H1 (cell line): Measurements from ENCODE around the gene USP8. TPM values are rescaled to one million over a fixed set of nuclear protein-coding genes. Genes with fewer than 3 reads are reported as not detected.

ENCODE experiments used
- CTCF ChIA-PET: fragments of 300-600 bp; sonication (Branson Sonifier 250); formaldehyde crosslinking; loops from one replicate; lab custom pipeline; 2021; ENCODE audit not compliant: partially characterized antibody; lab: Charles Lee
- POLR2A ChIA-PET: fragments of 300-600 bp; sonication (Branson Sonifier 250); formaldehyde crosslinking; loops from one replicate; lab custom pipeline; 2021; ENCODE audit warnings: inconsistent platforms; ENCODE audit not compliant: partially characterized antibody; lab: Charles Lee
- DNase-seq, 2 experiments: peaks; one replicate each; pipeline versions ENCODE4 v3.0.0 to v3.0.0-alpha.2; 2010 to 2022; ENCODE audit warnings: low spot score in 2 of 2, low read depth in 1 of 2, mixed read lengths in 1 of 2
- FAIRE-seq: peaks from 2 replicates; lab custom pipeline; 2011; peaks lifted over from hg19 to GRCh38; lab: Jason Lieb, UNC
- H2AFZ ChIP-seq: 2 replicates; pipeline ENCODE4 v1.8.1; 2012; ENCODE audit warnings: low read length, inconsistent platforms
- H2AK5ac ChIP-seq: 2 replicates; pipeline ENCODE4 v1.6.1; 2013; ENCODE audit warnings: low read depth, low read length
- H2BK120ac ChIP-seq: replicated peaks from 2 replicates; pipeline ENCODE3; 2013; ENCODE audit warnings: low read depth, low read length, inconsistent platforms
- H2BK12ac ChIP-seq: 2 replicates; pipeline ENCODE4 v1.6.1; 2013; ENCODE audit warnings: low read depth, low read length
- H2BK15ac ChIP-seq: 2 replicates; pipeline ENCODE4 v1.6.1; 2013; ENCODE audit warnings: low read length
- H2BK20ac ChIP-seq: 2 replicates; pipeline ENCODE4 v1.6.1; 2013; ENCODE audit warnings: low read length
- H2BK5ac ChIP-seq: 2 replicates; pipeline ENCODE4 v1.6.1; 2013; ENCODE audit warnings: low read depth, low read length
- H3K14ac ChIP-seq: 2 replicates; pipeline ENCODE4 v1.6.1; 2013; ENCODE audit warnings: inconsistent platforms; ENCODE audit not compliant: insufficient read length
- H3K18ac ChIP-seq: 2 replicates; pipeline ENCODE4 v1.6.1; 2013; ENCODE audit warnings: low read length; ENCODE audit errors: extremely low read depth
- H3K23ac ChIP-seq: 2 replicates; pipeline ENCODE4 v1.6.1; 2013; ENCODE audit warnings: inconsistent platforms; ENCODE audit not compliant: insufficient read length
- H3K23me2 ChIP-seq: 2 replicates; pipeline ENCODE4 v1.6.1; 2013; ENCODE audit warnings: low read depth, low read length
- H3K27ac ChIP-seq: 2 replicates; pipeline ENCODE4 v1.6.1; 2011; ENCODE audit warnings: low read depth, low read length, inconsistent platforms
- H3K27me3 ChIP-seq, 4 experiments: replicated peaks in 1 of 4; 1 replicate in 1 of 4; 2 replicates in 3 of 4; pipeline versions ENCODE4 v1.6.1 to v1.8.1; 2011 to 2013; ENCODE audit warnings: low read length in 3 of 4, mild to moderate bottlenecking in 3 of 4, inconsistent platforms in 2 of 4, mixed read lengths in 2 of 4, moderate library complexity in 1 of 4; ENCODE audit not compliant: control insufficient read depth in 3 of 4, insufficient read depth in 3 of 4; ENCODE audit errors: extremely low read depth in 1 of 4
- H3K36me3 ChIP-seq, 4 experiments: 2 replicates each; pipeline versions ENCODE4 v1.6.1 to v1.8.1; 2011 to 2013; ENCODE audit warnings: mild to moderate bottlenecking in 4 of 4, low read length in 3 of 4, moderate library complexity in 2 of 4, control low read depth in 1 of 4, inconsistent platforms in 1 of 4; ENCODE audit not compliant: insufficient read depth in 4 of 4, control insufficient read depth in 2 of 4
- H3K4ac ChIP-seq: replicated peaks from 2 replicates; pipeline ENCODE3; 2013; ENCODE audit warnings: low read length, low read depth, mixed read lengths, inconsistent platforms; ENCODE audit not compliant: insufficient read length
- H3K4me1 ChIP-seq, 4 experiments: replicated peaks in 1 of 4; 1 replicate in 1 of 4; 2 replicates in 3 of 4; pipeline versions ENCODE4 v1.6.1 to v1.8.1; 2011 to 2013; ENCODE audit warnings: low read length in 3 of 4, inconsistent platforms in 2 of 4, mixed read lengths in 1 of 4; ENCODE audit not compliant: insufficient read depth in 4 of 4, control insufficient read depth in 3 of 4
- H3K4me2 ChIP-seq, 2 experiments: 2 replicates each; pipeline versions ENCODE4 v1.6.1 to v1.8.1; 2011 to 2013; ENCODE audit warnings: low read depth in 2 of 2, low read length in 2 of 2, control low read depth in 1 of 2, inconsistent platforms in 1 of 2, mild to moderate bottlenecking in 1 of 2; ENCODE audit not compliant: insufficient read depth in 1 of 2
- H3K4me3 ChIP-seq, 4 experiments: fragments of 200-600, 300-600 bp in 1 of 4; sonication (generic), shearing (Covaris generic), sonication (Bioruptor Twin) in 1 of 4; 2 replicates each; pipeline versions ENCODE4 v1.5.1 to v1.8.1; 2011 to 2016; ENCODE audit warnings: low read length in 4 of 4, low read depth in 3 of 4, control low read depth in 2 of 4, inconsistent platforms in 2 of 4, mild to moderate bottlenecking in 2 of 4, mixed read lengths in 1 of 4, moderate library complexity in 1 of 4; ENCODE audit not compliant: insufficient read depth in 2 of 4; ENCODE audit errors: extremely low read depth in 1 of 4
- H3K56ac ChIP-seq: replicated peaks from 2 replicates; pipeline ENCODE3; 2013; ENCODE audit warnings: low read depth, mild to moderate bottlenecking, mixed read lengths, low read length, inconsistent platforms; ENCODE audit not compliant: insufficient read length
- H3K79me1 ChIP-seq: 2 replicates; pipeline ENCODE4 v1.6.1; 2013; ENCODE audit warnings: low read depth, low read length, control low read depth
- H3K79me2 ChIP-seq, 2 experiments: 2 replicates each; pipeline versions ENCODE4 v1.6.1 to v1.8.1; 2012 to 2013; ENCODE audit warnings: low read length in 2 of 2, mild to moderate bottlenecking in 2 of 2, inconsistent platforms in 1 of 2; ENCODE audit not compliant: insufficient read depth in 2 of 2, control insufficient read depth in 1 of 2
- H3K9ac ChIP-seq, 4 experiments: replicated peaks in 1 of 4; 1 replicate in 1 of 4; 2 replicates in 3 of 4; pipeline versions ENCODE4 v1.6.1 to v1.8.1; 2011 to 2013; ENCODE audit warnings: low read depth in 3 of 4, low read length in 3 of 4, control low read depth in 2 of 4, mild to moderate bottlenecking in 2 of 4, moderate library complexity in 2 of 4, inconsistent platforms in 1 of 4; ENCODE audit errors: extremely low read depth in 1 of 4
- H3K9me3 ChIP-seq, 2 experiments: 2 replicates each; pipeline versions ENCODE4 v1.6.1 to v1.8.1; 2012 to 2013; ENCODE audit warnings: mild to moderate bottlenecking in 2 of 2, moderate library complexity in 2 of 2, control low read depth in 1 of 2, inconsistent platforms in 1 of 2, low read depth in 1 of 2, low read length in 1 of 2, mixed read lengths in 1 of 2; ENCODE audit not compliant: insufficient read depth in 2 of 2
- H4K20me1 ChIP-seq, 2 experiments: replicated peaks in 1 of 2; 2 replicates each; pipeline versions ENCODE3 to v1.8.1; 2011 to 2013; ENCODE audit warnings: inconsistent platforms in 2 of 2, low read length in 2 of 2, mild to moderate bottlenecking in 1 of 2; ENCODE audit not compliant: insufficient read depth in 2 of 2, control insufficient read depth in 1 of 2
- H4K5ac ChIP-seq: 2 replicates; pipeline ENCODE4 v1.6.1; 2013; ENCODE audit warnings: low read length, low read depth, mixed read lengths, inconsistent platforms; ENCODE audit not compliant: insufficient read length
- H4K8ac ChIP-seq: 2 replicates; pipeline ENCODE4 v1.8.0; 2013; ENCODE audit warnings: mild to moderate bottlenecking, moderate library complexity, low read length, inconsistent platforms; ENCODE audit not compliant: insufficient read depth; ENCODE audit errors: extremely low read depth
- H4K91ac ChIP-seq: replicated peaks from 2 replicates; pipeline ENCODE3; 2013; ENCODE audit warnings: low read length, mixed read lengths, inconsistent platforms; ENCODE audit not compliant: insufficient read length
- BACH1 ChIP-seq: IDR thresholded peaks from 2 replicates; pipeline ENCODE4 v1.6.1; 2012; ENCODE audit warnings: low read length, improper control_type of control experiment
- CBX8 ChIP-seq: fragments of 300-800, 300-1000 bp; sonication (generic); IDR thresholded peaks from 2 replicates; pipeline ENCODE4 v1.7.1; 2016; ENCODE audit warnings: low read depth, low read length, borderline replicate concordance
- E2F6 ChIP-seq: IDR thresholded peaks from 2 replicates; pipeline ENCODE4 v1.6.1; 2012; ENCODE audit warnings: inconsistent platforms
- EGR1 ChIP-seq: IDR thresholded peaks from 2 replicates; pipeline ENCODE4 v1.6.1; 2011; ENCODE audit warnings: low read depth, low read length, borderline replicate concordance
- EZH2 ChIP-seq: fragments of 200-600 bp; sonication (generic); IDR thresholded peaks from 2 replicates; pipeline ENCODE4 v1.7.1; 2012; ENCODE audit warnings: low read depth, mild to moderate bottlenecking, moderate library complexity, low read length, inconsistent platforms; ENCODE audit not compliant: severe bottlenecking
- JUND ChIP-seq: IDR thresholded peaks from 2 replicates; pipeline ENCODE4 v1.6.1; 2011; ENCODE audit warnings: mild to moderate bottlenecking, improper control_type of control experiment, low read length
- POLR2A ChIP-seq, 2 experiments: IDR thresholded peaks; 1 replicate in 1 of 2; 2 replicates in 1 of 2; pipeline ENCODE4 v1.6.1; 2011; ENCODE audit warnings: low read depth in 2 of 2, low read length in 2 of 2, mild to moderate bottlenecking in 2 of 2; ENCODE audit errors: control extremely low read depth in 1 of 2
- RXRA ChIP-seq: IDR thresholded peaks from 2 replicates; pipeline ENCODE4 v1.6.1; 2011; ENCODE audit warnings: low read depth, mild to moderate bottlenecking, low read length, moderate library complexity; ENCODE audit not compliant: insufficient read depth
- SRF ChIP-seq: IDR thresholded peaks from 2 replicates; pipeline ENCODE4 v1.6.1; 2011; ENCODE audit warnings: mild to moderate bottlenecking, low read depth, low read length, moderate library complexity
- SUZ12 ChIP-seq: fragments of 200-600 bp; sonication (generic); IDR thresholded peaks from 2 replicates; pipeline ENCODE4 v1.6.1; 2012; ENCODE audit warnings: mild to moderate bottlenecking, inconsistent platforms, low read length, moderate library complexity, mixed read lengths
- WGBS, 2 experiments: shearing (Covaris generic) in 1 of 2; methylation state at CpG; one replicate each; pipeline versions ENCODE4 v1.1.6 to v1.1.7; 2013 to 2015; ENCODE audit warnings: low lambda C conversion rate in 2 of 2, mixed read lengths in 2 of 2, inconsistent platforms in 1 of 2, low coverage in 1 of 2, missing lambda C conversion rate in 1 of 2; ENCODE audit not compliant: insufficient replicate concordance in 2 of 2, insufficient coverage in 1 of 2, insufficient read length in 1 of 2; ENCODE audit errors: extremely low coverage in 1 of 2, missing lambda C conversion rate in 1 of 2; 5-methylcytosine and 5-hydroxymethylcytosine counted together
- polyA plus RNA-seq, 7 experiments: library from polyadenylated mRNA; depleted of rRNA in 3 of 7; stranded (reverse) in 5 of 7; unstranded in 2 of 7; fragments of >200 nt in 5 of 7; fragments of 200-250 nt in 2 of 7; gene quantifications; 1 replicate in 5 of 7; 2 replicates in 1 of 7; 4 replicates in 1 of 7; pipeline versions ENCODE4 v1.2.1 to v1.2.3, GENCODE V29; 2011 to 2013; ENCODE audit warnings: missing spikeins in 2 of 7, mixed read lengths in 2 of 7
- total RNA-seq: library from RNA; stranded (reverse); fragmentation: NEBNext Ultra II Directional; extraction: Animal tissue kit (Norgen Biotek cat#: 25700); gene quantifications from 2 replicates; pipeline ENCODE4 v1.2.1, GENCODE V29; 2021
- TF ChIP-seq, protein P1 (sequence below): IDR thresholded peaks from 2 replicates; pipeline ENCODE4 v1.6.1; 2012; ENCODE audit warnings: low read length, inconsistent platforms
- TF ChIP-seq, protein P2 (sequence below): IDR thresholded peaks from 2 replicates; pipeline ENCODE4 v1.6.1; 2011; ENCODE audit warnings: low read length, improper control_type of control experiment

The USP8 gene
- total and polyA plus RNA-seq, 2 of the 8 experiments (the other 6 are each of a cell fraction or from before 2014, with no cell fraction given): 19.9 to 66.2 TPM

- no peak overlapping the region for H3K9ac ChIP-seq
- WGBS, 2 experiments: 89% methylated on average over 4 of the region's 4 CpGs; no CpG with 5 or more reads in 1 of the 2 experiments
- H3K36me3 ChIP-seq: peaks cover 0 to 5% (median 1%) of the 10 kb centered on the region in 4 experiments; a peak in 5 of 8 replicates
- H4K91ac ChIP-seq: no peak overlapping the region
- no peaks in the 10 kb centered on the region for H3K79me2 ChIP-seq
- no peak overlapping the region for H3K27ac ChIP-seq
- H2AFZ ChIP-seq: no peak overlapping the region
- no peak for FAIRE-seq
- no peaks in the 10 kb centered on the region for H4K20me1 ChIP-seq
- H4K8ac ChIP-seq: no peak overlapping the region
- no peak overlapping the region for H3K4me2 ChIP-seq
- H3K79me1 ChIP-seq: no peaks in the 10 kb centered on the region
- no peak overlapping the region for H4K5ac ChIP-seq
- H3K56ac ChIP-seq: no peak overlapping the region
- ChIA-PET POLR2A (no interaction called here), CTCF (no interaction called here)
- H3K4ac ChIP-seq: no peak overlapping the region
- H2BK20ac ChIP-seq: no peak overlapping the region
- no peak overlapping the region for H3K14ac ChIP-seq
- H2BK5ac ChIP-seq: no peak overlapping the region
- no peak overlapping the region for H2BK15ac ChIP-seq
- no peak overlapping the region for H2AK5ac ChIP-seq
- H3K18ac ChIP-seq: no peak overlapping the region
- H3K27me3 ChIP-seq: no peaks in the 10 kb centered on the region
- H3K23me2 ChIP-seq: no peaks in the 10 kb centered on the region
- no peak overlapping the region for H2BK120ac ChIP-seq
- H3K4me3 ChIP-seq: no peak overlapping the region
- DNase-seq: no peak
- H3K4me1 ChIP-seq: no peaks in the 10 kb centered on the region
- no peaks in the 10 kb centered on the region for H3K9me3 ChIP-seq
- no peak overlapping the region for H3K23ac ChIP-seq
- H2BK12ac ChIP-seq: no peak overlapping the region
- no peak for TF ChIP-seq RXRA
- no peak for TF ChIP-seq POLR2A (IDR thresholded peaks at IDR 0.05; ENCODE audit: control extremely low read depth in 1 of 2, low read depth in 2 of 2, low read length in 2 of 2)
- TF ChIP-seq BACH1: no peak
- TF ChIP-seq, protein P1, sequence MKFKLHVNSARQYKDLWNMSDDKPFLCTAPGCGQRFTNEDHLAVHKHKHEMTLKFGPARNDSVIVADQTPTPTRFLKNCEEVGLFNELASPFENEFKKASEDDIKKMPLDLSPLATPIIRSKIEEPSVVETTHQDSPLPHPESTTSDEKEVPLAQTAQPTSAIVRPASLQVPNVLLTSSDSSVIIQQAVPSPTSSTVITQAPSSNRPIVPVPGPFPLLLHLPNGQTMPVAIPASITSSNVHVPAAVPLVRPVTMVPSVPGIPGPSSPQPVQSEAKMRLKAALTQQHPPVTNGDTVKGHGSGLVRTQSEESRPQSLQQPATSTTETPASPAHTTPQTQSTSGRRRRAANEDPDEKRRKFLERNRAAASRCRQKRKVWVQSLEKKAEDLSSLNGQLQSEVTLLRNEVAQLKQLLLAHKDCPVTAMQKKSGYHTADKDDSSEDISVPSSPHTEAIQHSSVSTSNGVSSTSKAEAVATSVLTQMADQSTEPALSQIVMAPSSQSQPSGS: no peak
- no peak for TF ChIP-seq CBX8
- no peak for TF ChIP-seq E2F6
- TF ChIP-seq, protein P2, sequence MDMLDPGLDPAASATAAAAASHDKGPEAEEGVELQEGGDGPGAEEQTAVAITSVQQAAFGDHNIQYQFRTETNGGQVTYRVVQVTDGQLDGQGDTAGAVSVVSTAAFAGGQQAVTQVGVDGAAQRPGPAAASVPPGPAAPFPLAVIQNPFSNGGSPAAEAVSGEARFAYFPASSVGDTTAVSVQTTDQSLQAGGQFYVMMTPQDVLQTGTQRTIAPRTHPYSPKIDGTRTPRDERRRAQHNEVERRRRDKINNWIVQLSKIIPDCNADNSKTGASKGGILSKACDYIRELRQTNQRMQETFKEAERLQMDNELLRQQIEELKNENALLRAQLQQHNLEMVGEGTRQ: no peak
- no peak for TF ChIP-seq SUZ12
- TF ChIP-seq SRF: no peak
- TF ChIP-seq EGR1: no peak
- TF ChIP-seq JUND: no peak
- TF ChIP-seq EZH2: no peak
These were observed 139.6 kb downstream of the USP8 start for GRCh38 chr15:50563756-50564155.
